ENCODE data around the gene RING1.

RING1 gene

DNA sequence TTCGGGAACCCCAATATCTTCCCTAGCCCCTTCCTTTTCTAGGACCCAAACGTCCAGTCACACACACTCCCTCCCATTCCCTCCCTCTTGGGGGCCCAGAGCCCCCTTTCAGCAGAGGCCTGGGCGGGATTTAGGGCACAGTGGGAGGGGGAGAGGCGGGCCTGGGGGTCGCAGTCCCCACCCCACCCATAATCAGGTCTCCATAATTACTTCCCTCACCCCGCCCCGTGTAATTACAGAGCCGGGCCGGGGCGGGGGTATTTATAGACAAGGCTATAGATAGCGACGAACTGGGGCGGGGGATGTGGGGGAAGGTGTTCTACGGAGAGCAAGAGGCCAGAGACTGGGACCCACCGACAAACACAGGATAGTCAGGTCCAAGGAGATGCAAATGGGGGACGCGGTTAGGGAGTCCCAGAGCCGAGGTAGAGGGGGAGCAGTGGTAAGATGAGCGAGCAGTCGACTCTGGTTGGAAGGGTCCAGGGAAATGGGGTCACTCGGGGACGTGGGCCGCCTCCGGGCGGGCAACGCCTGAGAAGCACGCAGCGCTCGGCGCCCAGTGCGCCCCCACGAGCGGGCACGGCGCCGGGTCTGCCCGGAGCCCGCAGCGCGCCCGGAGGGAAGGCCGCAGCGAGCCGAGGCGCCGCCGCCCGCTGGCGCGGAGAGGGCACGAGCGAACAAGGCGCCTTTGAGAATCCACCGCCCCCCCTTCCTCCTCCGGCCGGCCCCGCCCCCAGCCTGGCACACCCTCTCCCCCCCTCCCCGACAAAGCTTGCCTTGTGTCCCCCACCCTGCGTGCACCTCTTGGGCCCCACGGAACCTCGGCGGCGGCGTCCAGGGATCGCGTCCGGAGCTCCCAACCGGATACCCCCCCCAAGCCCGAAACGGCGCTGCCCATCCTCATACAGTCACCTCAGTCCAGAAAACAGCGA is 15.4 kb upstream of the RING1 start:
- peak; percentile 35 for DNase-seq
- no peak for ATAC-seq

DNA sequence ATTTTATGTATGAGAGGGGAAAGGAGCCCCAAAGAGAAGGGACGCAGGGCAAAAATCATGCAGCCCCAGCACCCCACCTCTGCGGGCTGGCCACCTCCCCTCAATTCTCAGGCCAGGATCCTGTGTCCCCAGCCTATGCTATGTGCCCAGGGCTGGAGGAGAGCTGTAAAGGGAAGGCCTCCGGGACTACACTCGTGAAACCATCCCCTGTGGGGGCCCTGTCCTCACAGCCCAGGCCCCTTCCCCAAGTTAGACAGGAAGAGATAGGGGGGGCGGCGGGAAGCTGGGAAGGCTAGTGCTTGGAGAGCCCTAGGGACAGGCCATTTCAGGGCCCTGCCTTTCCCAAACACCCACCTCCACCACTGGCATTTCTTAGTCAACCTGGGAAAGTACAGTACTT is 14.7 kb upstream of the RING1 start:
- no peak for ATAC-seq
- DNase-seq = no peak

DNA sequence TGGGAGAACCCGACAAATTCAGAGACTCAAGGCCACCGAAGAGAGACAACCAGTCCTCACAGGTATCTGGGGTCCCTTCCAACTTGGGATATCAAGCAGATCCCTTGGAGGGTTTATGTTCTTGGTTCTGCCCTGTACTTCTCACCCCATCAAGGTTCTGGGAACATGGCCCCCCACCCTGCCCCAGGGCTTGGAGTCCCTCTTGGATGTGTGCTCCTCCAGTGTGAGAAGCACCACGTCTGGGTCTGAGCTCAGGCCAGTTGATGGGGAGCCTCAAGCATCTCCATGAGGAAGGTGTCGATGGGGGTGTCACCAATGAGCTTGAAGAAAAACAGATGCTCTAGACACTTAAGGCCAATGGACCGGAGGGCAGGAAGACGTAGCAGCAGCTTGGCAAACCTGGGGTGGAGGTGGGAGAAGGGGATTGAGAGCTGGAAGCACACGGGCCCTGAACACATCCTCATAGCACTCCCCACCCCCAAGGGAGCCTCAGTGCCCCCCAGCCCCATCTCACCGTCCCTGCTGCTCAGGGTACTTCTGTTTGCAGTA is 13.8 kb upstream of the RING1 start:
- no peak for ATAC-seq
- no peak for DNase-seq

DNA sequence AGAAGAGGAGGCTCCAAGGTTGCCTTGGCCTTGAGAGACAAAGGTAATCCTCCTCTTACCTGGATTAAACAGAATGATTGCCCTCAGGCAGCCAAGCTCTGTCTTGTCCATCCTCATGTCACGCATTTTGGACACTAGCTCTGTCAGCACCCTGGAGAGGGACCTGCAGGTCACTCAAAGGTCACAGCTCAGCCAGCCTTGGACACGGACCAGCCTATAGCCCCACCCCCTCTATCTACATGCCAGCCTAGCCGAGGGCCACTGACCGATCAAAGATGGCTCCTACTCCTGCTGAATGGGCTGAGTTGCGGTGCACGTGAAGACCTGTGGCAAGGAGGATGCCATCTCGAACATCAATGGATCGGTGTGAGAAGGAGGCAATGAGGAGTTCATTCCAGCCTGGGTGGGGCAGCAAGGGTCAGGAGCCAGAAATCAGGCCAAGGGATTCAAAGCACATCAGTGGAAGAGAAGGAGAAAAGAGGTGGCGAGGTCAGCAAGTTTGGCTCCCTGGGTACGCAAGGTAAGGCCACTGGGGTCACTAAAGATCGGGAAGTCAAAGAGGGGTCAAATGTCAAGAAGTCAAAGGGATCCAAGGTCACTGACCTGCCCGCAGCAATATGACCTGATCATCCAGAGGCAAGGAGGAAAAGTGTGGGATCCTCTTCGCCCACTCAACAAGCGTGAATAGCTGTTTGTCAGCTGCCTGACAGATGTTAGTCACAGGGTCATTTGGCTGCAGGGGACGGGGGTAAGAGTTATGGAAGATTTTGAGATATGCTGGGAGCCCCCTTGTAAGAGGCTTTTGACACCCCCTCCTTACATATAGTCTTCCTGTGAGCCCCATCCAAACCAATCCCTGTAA is 12.8 kb upstream of the RING1 start:
- DNase-seq (no peak), ATAC-seq (no peak)

DNA sequence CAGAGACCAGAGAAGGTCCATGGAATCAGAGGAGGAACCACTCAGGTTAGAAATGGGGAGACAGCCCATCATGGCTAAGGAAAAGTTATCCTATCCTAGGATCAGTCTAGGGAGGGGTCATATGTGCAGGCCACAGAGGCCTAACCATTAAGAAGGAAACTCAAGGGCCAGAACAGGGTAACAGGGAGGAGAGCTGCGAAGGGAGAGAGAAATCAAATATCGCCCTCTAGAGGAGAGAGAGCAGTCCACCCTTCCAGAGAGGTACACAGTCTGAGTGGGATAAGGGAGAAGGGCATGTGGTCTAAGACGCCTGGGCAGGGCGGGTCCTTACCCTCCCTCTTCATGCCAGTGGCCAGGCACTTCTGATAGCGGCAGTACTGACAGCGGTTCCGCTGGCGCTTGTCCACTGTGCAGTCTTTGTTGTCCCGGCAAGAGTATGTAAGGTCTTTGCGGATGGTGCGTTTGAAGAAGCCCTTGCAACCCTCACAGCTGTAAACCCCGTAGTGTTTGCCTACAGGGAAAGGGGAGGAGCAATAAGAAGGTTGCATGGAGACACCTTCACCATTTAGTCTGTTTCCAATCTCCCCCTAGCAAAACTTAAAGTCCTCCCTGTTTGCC is 10.8 kb upstream of the RING1 start:
- DNase-seq (peak; percentile 27), ATAC-seq (peak; percentile 58)

DNA sequence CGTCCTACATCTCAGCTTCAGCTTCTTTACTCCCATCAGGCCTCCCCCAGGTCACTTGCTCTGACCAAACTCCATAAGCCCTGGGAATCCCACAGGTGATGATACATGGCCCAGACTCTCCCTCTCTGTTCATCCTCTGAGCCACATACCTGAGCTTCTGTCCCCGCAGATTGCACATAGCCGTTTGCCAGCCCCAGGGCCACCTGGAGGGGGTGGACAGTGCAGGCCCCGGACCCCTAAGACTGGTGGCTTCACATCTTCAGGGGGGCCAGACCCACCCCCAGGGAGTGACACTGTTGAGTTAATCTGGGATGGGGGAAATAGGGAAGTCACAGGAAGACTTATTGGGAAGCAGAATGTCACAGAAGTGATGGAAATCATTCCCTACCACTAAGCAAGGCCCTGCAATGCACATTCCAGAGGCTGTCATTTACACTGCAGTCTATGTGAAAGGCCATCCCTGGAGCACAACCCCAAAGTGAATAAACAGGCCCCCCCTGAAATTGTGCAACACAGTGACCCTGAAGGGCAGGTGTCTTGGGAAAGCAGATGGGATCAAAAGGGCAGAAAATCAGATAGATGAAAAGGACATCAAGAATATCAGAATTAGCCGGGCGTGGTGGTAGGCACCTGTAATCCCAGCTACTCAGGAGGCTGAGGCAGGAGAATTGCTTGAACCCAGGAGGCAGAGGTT is 10.0 kb upstream of the RING1 start:
- DNase-seq (no peak), ATAC-seq (no peak)

DNA sequence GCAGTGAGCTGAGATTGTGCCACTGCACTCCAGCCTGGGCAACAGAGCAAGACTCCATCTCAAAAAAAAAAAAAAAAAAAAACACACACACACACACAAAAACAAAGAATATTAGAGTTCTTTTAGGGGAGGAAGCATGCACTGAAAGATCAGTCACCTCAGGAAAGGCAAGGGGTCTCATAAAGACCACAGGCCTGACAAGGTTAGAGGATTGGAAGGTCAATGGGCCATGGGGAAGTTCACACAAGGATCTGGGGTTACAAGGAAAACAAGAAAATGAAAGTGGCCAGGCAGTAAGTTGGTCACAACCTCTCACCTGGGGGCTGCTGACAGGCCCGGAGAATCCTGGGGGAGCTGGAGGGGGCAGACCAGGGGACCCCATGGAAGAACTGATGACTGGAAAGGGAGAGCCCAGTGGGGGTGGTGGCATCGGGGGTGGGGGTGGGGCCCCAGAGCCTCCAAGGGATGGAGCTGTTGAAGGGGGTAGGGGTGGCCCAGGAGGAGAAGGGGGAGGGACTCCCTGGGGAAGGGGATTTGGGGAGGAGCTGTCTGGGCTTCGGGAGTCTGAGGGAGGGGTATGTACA is 9.4 kb upstream of the RING1 start:
- DNase-seq = no peak
- no peak for ATAC-seq

DNA sequence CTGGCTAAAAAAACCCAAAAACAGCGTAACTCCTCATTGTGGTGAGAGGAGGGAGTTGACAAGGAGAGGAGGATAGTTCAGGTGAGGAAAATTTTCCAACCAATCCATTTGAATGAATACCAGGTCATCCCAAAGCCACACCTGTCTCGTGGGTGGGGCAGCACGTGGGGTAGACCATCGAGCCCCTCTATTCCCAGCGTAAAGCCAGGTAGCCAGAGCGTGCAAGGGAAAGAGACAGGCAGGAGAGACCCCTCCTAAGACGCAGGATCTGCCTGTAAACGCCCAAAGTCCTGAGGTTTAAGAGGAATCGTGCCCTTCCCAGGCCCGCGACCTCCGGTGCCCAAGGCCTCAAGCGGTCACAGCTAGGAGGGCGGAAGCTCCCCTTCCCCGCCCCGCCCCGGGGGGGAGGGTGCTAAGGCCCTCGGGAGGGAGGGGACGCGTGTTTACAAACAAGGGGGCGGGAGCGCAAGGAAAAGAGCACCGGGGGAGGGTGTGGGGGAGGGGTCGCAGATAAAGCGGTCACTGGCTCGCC is 8.5 kb upstream of the RING1 start:
- DNase-seq (peak; percentile 79), ATAC-seq (peak; percentile 38)

DNA sequence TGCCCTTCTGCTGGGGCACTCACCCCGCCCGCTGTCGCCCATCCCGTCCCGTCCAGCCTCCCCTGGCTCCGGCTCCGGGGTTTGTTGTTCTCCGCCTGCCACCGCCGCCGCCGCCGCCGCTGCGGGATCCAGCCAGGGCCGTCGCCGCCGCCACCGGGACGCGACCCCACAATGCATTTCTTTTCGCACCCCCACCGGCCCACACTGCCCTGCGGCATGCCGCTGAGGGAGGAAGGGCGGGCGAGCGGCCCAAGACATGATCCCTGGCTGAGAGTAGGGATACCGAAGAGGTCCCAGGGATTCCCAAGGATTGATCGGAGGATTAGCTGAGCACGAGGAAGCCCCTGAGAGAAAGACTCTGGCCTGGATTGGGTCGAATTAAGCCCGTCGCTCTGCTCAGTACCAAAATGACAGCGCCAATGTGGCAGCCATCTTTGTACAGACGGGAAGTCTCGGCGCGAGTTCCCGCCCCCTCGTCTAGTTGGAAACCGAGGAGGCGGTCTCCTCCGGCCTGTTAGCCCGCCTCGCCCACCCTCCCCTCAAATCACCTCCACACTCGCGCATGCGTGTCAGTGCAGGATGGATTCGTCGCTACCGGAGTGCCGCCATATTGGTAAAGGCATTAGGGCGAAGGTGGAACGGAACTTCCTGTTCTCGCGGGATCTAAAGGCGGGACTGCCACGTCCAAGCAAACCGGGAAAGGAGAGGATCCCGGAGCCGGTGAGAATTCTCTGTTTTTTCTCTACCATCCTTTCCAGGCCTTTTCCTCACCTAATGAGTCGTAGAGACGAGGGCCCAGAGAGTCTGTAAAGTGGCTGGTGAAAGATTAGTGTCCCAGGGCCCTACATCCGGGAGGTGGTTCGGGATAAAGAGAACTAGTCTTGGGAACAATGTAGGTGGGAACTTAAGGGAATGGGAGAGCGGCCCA is 7.8 kb upstream of the RING1 start, which contains the start of the genes RXRB and SLC39A7:
Gene RXRB (minus strand): TSS at position 447 of the 928 bp plus-strand sequence. CDS start 189 bp downstream, at position 258.
Gene SLC39A7 (plus strand): TSS at position 649 of the 928 bp plus-strand sequence. CDS start 379 bp downstream, outside the sequence.
- DNase-seq = peak; percentile 99
- ATAC-seq = peak; percentile 51

DNA sequence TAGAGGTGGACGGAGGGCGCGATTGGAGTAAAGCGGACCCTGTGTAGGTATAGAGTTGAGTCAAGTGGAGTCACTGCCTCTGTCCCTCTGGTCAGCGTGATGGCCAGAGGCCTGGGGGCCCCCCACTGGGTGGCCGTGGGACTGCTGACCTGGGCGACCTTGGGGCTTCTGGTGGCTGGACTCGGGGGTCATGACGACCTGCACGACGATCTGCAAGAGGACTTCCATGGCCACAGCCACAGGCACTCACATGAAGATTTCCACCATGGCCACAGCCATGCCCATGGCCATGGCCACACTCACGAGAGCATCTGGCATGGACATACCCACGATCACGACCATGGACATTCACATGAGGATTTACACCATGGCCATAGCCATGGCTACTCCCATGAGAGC is 7.2 kb upstream of the RING1 start:
- ATAC-seq = no peak
- no peak for DNase-seq

DNA sequence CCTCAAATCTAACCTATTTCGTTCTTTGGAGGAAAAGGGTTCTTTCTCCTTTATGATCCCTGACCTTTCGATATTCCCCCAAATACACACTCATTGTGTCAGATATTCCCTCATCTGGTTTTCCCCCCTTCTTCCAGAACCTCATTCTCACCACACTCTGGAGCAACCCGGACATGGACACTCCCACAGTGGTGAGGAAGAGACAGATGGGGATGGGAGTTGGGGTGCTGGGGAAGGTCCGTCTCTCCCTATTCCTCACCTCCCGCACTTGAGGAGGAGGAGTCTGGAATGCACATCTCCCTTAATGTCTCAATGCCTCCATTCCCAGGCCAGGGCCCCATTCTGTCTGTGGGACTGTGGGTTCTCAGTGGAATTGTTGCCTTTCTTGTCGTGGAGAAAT is 6.4 kb upstream of the RING1 start:
- DNase-seq (no peak), ATAC-seq (no peak)

DNA sequence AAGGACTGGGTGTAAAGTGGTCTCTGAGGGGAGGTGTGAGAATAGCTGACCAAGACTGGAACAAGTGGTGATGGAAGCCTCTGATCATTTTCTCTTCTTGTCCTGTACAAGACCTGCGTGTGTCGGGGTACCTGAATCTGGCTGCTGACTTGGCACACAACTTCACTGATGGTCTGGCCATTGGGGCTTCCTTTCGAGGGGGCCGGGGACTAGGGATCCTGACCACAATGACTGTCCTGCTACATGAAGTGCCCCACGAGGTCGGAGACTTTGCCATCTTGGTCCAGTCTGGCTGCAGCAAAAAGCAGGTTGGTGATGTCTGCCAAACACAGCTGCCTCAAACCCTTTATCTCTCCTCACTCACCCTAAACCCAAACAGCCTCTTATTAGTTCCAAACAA is 5.5 kb upstream of the RING1 start:
- ATAC-seq = no peak
- DNase-seq = no peak

DNA sequence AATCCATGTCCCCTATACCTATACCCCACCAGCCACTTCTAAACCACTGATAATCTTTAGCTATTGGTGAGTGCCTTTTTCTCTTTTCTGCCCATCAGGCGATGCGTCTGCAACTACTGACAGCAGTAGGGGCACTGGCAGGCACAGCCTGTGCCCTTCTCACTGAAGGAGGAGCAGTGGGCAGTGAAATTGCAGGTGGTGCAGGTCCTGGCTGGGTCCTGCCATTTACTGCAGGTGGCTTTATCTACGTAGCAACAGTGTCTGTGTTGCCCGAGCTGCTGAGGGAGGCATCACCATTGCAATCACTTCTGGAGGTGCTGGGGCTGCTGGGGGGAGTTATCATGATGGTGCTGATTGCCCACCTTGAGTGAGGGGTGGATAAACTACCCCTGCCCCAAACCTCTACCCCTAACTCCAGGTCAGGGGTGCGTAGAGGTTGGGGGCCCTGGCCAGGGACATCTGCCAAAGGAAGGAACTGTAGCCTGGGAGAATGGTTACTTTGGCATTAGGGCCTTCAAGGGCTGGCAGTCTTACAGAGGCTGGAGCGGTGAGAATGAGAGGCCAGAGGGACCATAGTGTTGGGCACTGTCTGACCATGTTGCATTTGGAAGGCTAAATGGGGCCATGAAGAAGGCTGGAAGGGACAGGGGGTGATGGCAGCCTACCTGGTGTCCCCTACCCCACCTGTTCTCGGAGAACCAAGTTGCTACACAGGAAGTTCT is 4.7 kb upstream of the RING1 start:
- ATAC-seq = no peak
- no peak for DNase-seq

DNA sequence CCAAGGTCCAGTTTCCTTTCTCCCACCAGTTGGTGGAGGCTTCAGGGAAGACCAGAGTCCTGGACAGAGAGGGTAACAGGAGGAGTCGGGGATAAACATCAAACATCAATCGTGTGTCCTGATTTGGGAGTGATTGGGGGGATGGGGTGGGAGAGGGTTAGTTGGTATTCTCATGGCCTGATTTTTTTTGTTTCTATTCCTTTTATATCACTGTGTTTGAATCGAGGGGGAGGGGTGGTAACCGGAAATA is 4.2 kb upstream of the RING1 start:
- DNase-seq = no peak
- ATAC-seq = no peak

DNA sequence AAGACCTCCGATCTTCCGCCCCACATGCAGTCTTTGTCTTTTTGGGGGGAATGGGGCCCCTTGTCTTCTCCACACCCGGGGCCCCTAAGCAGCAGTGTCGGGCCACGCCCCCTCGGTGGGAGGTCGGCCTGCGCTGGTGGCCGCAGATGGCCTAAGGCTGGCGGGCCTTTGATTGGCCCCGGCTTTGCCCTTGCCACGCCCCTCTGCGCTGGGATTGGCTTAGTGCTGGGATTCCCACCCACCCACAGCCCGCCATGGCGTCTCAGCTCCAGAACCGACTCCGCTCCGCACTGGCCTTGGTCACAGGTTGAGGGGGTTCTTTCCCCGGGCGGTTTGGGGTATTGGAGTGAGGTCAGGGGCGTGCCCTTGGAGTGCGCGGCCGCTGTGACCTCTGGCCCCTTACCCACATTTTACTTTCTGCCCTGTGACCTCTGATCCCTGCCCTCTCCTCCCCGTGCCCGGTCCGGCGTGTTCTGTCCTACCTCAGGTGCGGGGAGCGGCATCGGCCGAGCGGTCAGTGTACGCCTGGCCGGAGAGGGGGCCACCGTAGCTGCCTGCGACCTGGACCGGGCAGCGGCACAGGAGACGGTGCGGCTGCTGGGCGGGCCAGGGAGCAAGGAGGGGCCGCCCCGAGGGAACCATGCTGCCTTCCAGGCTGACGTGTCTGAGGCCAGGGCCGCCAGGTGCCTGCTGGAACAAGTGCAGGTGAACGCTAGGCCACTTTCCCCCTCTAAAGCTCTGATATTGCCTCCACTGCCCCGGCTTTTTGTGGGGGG is 3.7 kb upstream of the RING1 start, which contains the start of gene HSD17B8:
Gene HSD17B8 (plus strand): TSS at position 241 of the 776 bp plus-strand sequence. CDS start 14 bp downstream, at position 255.
- ATAC-seq (peak; percentile 45), DNase-seq (peak; percentile 98)

DNA sequence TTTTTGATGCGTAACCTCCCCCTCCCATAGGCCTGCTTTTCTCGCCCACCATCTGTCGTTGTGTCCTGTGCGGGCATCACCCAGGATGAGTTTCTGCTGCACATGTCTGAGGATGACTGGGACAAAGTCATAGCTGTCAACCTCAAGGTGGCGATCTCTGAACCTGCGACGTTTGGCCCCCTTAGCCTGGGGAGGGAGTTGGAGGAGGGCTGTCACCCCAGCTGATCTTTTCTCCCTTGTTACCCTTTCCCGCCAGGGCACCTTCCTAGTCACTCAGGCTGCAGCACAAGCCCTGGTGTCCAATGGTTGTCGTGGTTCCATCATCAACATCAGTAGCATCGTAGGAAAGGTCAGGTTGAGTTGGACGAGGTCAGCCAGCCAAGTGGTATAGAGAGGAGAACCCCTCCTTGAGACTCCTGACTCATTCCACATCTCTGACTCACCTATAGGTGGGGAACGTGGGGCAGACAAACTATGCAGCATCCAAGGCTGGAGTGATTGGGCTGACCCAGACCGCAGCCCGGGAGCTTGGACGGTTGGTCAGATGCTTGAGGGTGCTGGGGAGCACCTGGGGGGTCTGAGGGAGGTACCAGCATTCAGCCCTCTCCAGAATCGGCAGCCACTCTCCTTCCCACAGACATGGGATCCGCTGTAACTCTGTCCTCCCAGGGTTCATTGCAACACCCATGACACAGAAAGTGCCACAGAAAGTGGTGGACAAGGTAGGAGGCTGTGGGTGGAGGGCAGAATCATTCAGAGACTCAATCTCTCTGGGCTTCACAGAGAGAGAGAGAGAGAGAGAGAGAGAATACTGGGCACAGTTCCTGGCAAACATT is 2.9 kb upstream of the RING1 start:
- ATAC-seq = peak; percentile 75
- peak; percentile 71 for DNase-seq

Measured in stimulated activated naive CD8-positive, alpha-beta T cell treated with anti-CD3 and anti-CD28 coated beads, Interleukin-15, Interleukin-2, amounts not matched to agents 100 U/mL and 50 U/mL, for 24 hours (primary cell).